KOPT-K1 (cell line): Measurements from ENCODE around the gene AOPEP.

Source experiments
- H3K27ac ChIP-seq: fragments of 200-600 bp; sonication (generic); 2 replicates; pipeline ENCODE4 v1.5.1; 2016; ENCODE audit warnings: antibody characterized with exemption, mild to moderate bottlenecking, low read depth, low read length; ENCODE audit not compliant: poor library complexity, severe bottlenecking
- H3K36me3 ChIP-seq: fragments of 200-600 bp; sonication (generic); 2 replicates; pipeline ENCODE4 v1.5.1; 2017; ENCODE audit warnings: antibody characterized with exemption, mild to moderate bottlenecking, low read length, moderate library complexity; ENCODE audit not compliant: insufficient read depth
- H3K9me3 ChIP-seq: fragments of 200-600 bp; sonication (generic); 2 replicates; pipeline ENCODE4 v1.5.1; 2017; ENCODE audit warnings: antibody characterized with exemption, low read length, mild to moderate bottlenecking; ENCODE audit not compliant: insufficient read depth, poor library complexity, severe bottlenecking

The AOPEP gene

DNA sequence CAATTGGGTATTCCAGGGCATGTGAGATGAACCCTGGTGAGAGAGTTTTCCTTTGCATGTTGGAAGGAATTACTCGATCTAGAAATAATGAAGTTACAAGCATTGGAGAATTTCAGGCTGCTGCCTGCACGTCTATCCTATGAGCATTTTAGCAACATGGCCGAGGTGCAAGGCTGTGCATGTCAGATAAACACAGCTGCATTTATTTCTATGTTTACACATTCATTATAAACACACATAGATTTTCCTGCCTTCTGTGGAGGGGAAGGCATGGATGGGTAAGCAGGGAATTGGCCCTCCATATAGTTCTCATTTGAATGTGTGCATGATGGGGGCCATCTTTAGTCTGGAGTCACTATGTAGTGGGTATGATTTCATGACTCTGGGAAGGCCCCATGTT is 42.3 kb downstream of the AOPEP start:
- Histone ChIP-seq H3K36me3 (peaks cover 3% of the 10 kb centered on the region; the same call in 1 of the 2 replicates), H3K27ac (no peak overlapping the region), H3K9me3 (no peaks in the 10 kb centered on the region)

DNA sequence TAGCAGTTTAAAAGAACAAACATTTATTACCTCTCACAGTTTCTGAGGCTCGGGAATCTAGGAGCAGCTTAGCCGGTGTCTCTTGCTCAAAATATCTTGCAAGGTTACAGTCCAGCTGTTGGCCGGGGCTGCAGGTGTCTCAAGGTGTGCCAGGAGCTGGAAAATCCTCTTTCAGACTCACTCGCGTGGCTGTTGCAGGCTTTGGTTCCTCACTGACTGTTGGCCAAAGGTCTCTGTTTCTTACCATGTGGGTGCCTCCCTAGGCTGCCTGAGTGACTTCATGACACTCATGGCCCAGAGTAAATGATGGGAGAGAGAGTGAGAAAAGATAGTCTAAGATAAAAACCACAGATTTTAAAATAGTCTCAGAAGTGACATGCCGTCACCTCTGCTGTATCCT is 43.8 kb downstream of the AOPEP start:
- no peak overlapping the region for H3K27ac ChIP-seq
- H3K9me3 ChIP-seq, result no peaks in the 10 kb centered on the region
- H3K36me3 ChIP-seq, result peaks cover 3% of the 10 kb centered on the region; the same call in 1 of the 2 replicates

DNA sequence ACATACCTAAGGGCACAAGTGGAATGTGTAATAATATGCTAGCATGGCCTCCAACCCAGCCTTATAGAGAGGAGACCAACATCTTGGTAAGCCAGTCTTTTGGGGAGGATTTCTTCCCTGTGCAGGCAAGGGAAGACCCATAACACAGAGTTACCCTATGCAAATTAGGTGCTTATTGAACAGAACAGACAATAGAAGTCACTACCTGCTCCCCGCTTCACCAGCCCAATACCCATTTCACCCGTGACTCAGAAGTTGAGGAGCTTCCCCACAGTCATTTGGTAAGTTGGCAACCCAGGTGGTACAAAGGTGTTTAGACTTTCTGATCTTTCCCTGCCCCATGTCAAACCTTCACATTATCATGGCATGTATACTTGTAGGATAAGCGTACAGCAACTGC is 44.6 kb downstream of the AOPEP start:
- H3K9me3 ChIP-seq, result no peaks in the 10 kb centered on the region
- no peak overlapping the region for H3K27ac ChIP-seq
- H3K36me3 ChIP-seq, result peaks cover 3% of the 10 kb centered on the region; the same call in 1 of the 2 replicates

DNA sequence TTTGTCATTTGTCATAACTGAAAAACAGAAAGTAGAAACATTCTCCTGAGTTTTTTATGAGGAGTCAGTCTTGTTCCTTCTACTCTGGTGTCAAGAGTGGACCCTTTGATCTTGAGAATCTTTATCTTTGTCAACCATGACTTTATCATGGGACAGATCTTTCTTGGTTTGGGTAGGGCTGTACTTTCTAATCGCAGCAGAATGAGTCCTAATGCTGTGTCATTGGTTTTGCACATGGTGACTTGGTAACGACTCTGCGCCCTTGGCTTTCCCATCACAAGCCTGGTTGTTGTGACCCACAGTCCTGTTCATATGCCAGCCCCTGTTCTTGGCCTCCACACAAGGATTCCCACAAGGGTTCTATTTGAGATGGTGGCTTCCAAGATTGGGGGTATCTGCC is 45.6 kb downstream of the AOPEP start:
- Histone ChIP-seq H3K9me3 (no peaks in the 10 kb centered on the region), H3K36me3 (peaks cover 3% of the 10 kb centered on the region; the same call in 1 of the 2 replicates), H3K27ac (no peak overlapping the region)

DNA sequence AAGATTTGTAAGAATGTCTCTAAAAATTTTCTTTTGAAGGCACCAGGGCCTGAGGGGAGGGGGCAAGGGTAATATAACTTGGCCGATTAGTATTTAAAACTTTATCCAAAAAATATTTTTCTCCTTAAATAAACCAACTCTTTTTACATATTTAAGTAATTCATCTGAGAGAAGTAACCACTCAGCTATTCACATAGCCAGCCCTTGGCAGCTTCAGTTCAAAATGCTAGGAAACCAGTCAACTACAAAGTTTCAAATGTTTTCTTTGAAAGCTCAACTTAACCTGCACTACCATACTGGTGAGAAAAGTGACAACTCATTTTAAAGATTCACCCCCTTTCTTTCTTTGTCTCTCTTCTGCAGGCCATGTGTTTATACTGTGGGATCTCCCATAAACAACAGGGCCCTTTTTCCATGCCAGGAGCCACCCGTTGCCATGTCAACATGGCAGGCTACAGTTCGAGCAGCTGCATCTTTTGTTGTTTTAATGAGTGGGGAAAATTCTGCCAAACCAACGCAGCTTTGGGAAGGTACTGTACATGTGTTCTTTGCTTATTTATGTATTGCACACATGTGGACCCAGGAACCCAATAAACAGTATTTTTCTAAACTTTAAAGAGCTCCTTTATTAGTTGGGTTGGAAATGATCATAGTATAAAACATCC is 46.3 kb downstream of the AOPEP start:
- peaks cover 3% of the 10 kb centered on the region; the same call in 1 of the 2 replicates for H3K36me3 ChIP-seq
- H3K27ac ChIP-seq, result no peak overlapping the region
- H3K9me3 ChIP-seq, result no peaks in the 10 kb centered on the region

DNA sequence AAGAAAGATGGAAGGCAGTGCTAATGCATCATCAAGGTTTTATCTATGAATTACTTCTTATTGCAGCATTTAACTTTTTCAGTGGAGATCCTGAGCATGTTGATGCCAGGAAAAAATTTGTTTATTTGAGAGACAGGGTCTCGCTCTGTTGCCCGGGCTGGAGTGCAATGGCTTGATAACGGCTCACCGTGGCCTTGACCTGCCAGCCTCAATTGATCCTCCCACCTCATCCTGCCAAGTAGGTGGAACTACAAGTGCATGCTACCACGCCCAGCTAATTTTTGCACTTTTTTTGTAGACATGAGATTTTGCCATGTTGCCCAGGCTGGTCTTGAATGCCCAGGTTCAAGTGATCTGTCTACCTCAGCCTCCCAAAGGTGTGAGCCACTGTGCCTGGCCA is 47.2 kb downstream of the AOPEP start:
- H3K27ac ChIP-seq, result no peak overlapping the region
- peaks cover 3% of the 10 kb centered on the region; the same call in 1 of the 2 replicates for H3K36me3 ChIP-seq
- H3K9me3 ChIP-seq, result no peaks in the 10 kb centered on the region

DNA sequence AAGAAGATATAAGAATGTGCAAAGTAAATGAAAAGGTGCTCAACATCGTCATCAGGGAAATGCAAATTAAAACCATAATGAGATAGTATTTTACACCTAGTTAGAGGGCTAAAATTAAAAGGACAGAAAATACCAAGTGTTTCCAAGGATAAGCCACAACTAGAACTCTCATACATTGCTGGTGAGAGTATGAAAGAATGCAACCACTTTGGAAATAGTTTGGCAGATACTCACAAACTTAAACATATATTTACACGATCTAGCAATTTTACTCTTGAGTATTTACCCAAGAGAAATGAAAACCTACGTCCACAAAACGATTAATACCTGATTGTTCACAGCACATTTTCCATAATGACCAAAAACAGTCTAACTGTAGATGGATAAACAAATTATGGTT is 51.5 kb downstream of the AOPEP start:
- H3K36me3 ChIP-seq, result peaks cover 3% of the 10 kb centered on the region; the same call in 1 of the 2 replicates
- no peak overlapping the region for H3K27ac ChIP-seq
- H3K9me3 ChIP-seq, result no peaks in the 10 kb centered on the region

DNA sequence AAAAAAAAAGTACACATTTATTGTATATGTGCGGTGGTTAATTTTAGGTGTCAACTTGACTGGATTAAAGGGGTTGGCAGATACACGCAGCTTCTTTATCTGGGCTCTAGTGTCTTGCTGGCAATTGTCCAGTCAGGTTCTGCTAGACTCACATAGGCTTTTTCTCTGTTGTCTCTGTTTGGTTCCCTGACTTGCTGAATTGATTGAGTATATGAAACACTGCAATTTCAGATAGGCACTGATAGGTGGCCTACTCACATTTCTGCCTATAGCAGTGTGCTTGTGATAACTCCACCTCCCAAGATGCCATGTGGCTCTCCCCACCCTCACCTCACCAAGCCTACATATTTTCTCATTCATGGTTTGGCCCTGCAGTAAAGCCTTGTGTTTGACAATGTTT is 52.5 kb downstream of the AOPEP start:
- Histone ChIP-seq H3K36me3 (no peaks in the 10 kb centered on the region), H3K9me3 (no peaks in the 10 kb centered on the region), H3K27ac (no peak overlapping the region)

DNA sequence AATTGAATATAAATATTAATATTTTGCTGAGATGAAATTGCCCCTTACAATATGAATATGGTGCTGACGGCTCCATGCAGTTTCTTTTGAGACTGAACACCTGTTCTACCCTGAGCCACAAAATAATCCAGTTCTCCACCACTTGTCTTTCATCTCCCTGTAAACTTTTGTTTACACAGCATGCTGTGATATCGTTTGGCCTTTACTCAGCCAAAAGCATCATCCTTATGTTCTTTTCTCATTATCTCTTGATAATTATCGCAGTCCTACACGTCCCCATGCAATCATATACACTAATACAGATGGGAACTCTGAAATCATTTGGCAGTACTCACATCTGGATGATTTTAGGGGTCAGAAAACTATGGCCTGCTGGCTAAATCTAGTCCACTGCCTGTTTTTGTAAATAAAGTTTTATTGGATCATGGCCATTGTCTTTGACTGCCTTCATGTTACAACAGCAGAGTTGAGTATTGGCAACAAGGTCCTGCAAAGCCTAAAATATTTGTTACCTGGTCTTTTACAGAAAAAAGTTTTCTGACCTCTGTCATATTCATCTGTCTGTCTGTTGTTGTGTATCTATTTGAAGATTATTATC is 53.3 kb downstream of the AOPEP start:
- no peaks in the 10 kb centered on the region for H3K36me3 ChIP-seq
- H3K9me3 ChIP-seq, result no peaks in the 10 kb centered on the region
- H3K27ac ChIP-seq, result no peak overlapping the region

DNA sequence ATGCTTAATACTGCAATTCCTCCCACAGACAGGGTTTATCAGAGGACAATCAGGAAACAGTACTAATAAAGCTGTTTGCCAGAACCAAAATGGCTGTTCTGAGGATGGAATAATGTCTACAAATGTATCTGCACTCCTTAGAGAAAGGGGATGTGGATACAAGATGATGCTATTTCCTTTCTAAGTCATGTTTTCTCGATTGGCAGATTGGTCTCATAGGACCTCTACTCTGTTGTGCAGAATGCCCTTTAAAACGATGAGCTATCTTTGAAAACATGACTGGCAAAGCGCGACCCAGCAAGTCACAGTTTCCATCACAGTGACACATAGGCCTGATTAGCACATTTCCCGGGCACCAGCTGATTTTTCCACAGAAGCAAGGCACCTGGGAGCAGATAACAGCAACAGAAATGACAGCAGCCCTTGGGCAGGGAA is 54.0 kb downstream of the AOPEP start:
- Histone ChIP-seq H3K36me3 (no peaks in the 10 kb centered on the region), H3K27ac (no peak overlapping the region), H3K9me3 (no peaks in the 10 kb centered on the region)

DNA sequence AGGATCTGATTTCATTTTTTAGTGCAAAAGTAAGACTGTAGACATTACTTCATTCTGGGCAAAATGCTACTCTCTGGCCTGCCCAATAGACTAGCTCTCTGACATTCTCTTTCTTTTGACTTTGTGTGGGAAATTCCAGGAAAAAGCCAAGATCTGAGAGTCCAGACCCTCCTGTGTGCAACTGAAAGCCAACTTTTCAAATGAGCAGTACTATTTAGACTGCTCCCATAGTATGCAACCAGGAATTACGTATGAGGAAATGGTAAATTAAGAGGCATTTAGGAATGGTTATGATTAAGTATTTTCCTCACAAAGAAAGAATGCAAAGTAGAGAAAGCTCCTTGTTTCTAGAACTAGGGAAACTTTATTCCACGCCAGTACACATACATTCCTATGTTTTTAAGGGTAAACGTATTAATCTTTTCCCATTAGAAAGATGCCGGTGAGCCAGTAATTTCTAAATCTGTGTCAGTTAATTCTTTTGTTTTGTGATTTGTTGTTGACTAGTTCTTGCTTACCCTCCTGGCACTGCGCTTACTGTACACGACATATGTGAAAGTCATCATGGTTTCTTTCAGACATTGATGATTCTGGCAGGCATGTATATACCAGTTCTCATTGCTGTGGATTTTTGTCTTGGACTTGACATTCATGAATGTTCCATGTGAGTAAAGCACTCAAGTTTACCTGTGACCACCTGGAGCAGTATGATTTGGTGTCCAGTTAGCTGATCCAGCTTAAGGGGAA is 56.0 kb downstream of the AOPEP start:
- Histone ChIP-seq H3K27ac (no peak overlapping the region), H3K9me3 (no peaks in the 10 kb centered on the region)

DNA sequence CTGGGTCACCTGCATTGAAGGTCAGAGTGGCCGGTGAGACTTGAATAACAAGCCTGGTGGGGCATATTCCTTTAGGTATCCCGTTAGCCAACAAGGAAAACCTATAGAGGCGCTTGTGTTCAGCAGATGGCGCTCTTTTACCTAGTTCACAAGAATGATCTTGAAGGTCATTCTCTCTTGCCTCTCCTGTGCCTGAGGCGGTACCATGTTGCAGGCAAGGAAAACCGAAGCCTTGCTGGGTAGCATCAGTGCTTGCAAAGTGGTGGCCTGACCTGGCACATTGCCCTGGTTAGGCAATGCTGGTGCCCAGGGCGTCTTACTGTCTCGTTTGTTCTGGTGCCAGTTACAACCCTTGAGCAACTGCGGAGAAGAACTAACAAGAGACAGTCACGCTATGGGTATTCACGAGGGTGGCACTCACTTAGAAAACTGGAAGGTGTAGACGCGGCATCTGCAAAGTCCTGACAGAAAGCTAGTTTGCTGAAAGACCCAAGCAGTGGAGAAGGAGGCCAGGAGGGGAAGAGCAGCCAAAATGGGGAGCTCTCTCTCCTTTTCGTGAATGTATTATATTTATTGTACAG is 56.7 kb downstream of the AOPEP start:
- Histone ChIP-seq H3K27ac (no peak overlapping the region), H3K36me3 (no peaks in the 10 kb centered on the region), H3K9me3 (no peaks in the 10 kb centered on the region)

More for the DNA sequence above, 56.0 kb downstream of the AOPEP start:
- no peaks in the 10 kb centered on the region for H3K36me3 ChIP-seq

DNA sequence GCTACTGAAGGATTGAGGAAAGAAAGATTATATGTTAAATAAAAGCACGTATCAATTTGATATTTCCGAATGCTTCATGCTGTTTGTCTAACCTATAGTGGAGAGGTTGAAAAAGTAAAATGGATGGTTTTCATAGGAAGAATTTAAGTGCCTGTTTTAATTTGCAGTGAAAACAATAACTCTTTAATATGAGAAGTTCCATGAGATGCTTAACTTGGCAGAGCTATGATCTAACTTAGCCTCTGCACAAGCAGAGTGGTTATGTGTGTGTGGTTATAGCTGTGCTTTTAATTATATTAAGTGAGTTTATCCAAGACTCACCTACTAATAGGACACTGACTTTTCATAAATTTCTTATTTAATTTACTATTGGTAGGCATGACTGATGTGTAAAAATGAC is 57.4 kb downstream of the AOPEP start:
- Histone ChIP-seq H3K36me3 (no peaks in the 10 kb centered on the region), H3K27ac (no peak overlapping the region)

DNA sequence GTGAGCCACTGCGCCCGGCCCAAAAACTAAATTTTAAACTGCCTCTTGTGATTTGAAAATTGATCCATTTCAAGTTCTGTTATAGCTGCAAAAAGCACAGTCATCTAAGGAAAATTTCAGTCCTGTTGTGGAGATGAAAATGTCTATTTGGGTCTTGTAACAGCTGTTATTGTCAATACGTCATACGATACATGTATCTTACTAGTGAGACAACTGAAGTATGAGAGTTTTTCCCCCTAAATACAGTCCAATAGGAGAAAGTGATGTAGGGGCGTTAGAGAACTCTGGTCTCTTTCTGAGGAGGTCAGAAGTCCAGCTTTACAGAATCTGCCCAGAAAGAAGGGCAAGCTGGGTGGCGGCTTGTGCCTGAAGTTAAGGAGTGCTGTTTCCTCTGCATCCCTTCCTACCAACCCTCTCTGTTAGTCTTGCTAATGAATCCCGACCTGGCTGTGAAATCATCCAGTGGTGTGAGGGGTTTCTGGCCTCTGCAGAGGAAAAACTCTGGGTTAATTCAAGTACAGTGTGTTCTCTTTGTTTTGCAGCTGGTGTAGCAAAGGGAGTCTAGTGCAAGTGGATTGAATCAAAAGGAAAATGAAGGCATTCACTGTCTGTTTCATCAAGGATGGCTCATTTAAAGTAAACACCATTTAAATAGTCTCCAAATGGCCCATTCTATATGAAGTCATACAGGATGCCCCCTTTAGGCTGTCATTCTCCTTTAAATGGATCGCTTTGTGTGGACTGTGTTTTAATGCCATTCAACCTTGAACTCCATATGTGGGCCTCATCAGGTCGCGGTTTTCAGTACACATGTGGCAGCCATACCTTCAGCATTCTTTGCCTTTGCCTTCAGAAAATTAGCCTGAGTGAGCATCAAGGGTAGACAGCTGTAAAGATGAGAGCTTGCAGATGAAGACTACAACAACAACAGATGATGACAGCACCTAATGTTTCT is 59.0 kb downstream of the AOPEP start:
- Histone ChIP-seq H3K9me3 (no peaks in the 10 kb centered on the region), H3K27ac (no peak overlapping the region), H3K36me3 (no peaks in the 10 kb centered on the region)

More for the DNA sequence above, 57.4 kb downstream of the AOPEP start:
- H3K9me3 ChIP-seq, result no peaks in the 10 kb centered on the region
